IMR-90 (cell line): ENCODE data around the gene AGAP2.
"Not testable (repeated sequence)": the region's sequence is repeated elsewhere in the genome, so short reads cannot be mapped to it uniquely, and the experiment has no call there.

Experiments
- BHLHE40 ChIP-seq: fragments of 150-350 bp; IDR thresholded peaks from 2 replicates; pipeline ENCODE4 v1.6.1; 2016; ENCODE audit warnings: mild to moderate bottlenecking, low read depth, low read length
- CEBPB ChIP-seq: IDR thresholded peaks from 2 replicates; pipeline ENCODE4 v1.6.1; 2012; ENCODE audit warnings: low read depth, low read length, improper control_type of control experiment
- CHD1 ChIP-seq: IDR thresholded peaks from 2 replicates; pipeline ENCODE4 v1.6.1; 2012; ENCODE audit warnings: low read depth, low read length, improper control_type of control experiment
- FOS ChIP-seq: fragments of 150-350 bp; IDR thresholded peaks from 2 replicates; pipeline ENCODE4 v1.6.1; 2016; ENCODE audit warnings: low read depth, low read length
- MAFK ChIP-seq: IDR thresholded peaks from 2 replicates; pipeline ENCODE4 v1.6.1; 2012; ENCODE audit warnings: low read depth, low read length, improper control_type of control experiment
- MAZ ChIP-seq: IDR thresholded peaks from 2 replicates; pipeline ENCODE4 v1.6.1; 2012; ENCODE audit warnings: low read depth, mild to moderate bottlenecking, low read length, improper control_type of control experiment, moderate library complexity, borderline replicate concordance
- MXI1 ChIP-seq: IDR thresholded peaks from 2 replicates; pipeline ENCODE4 v1.6.1; 2012; ENCODE audit warnings: low read depth, mild to moderate bottlenecking, low read length, moderate library complexity, borderline replicate concordance
- POLR2A ChIP-seq: IDR thresholded peaks from 2 replicates; pipeline ENCODE4 v1.6.1; 2012; ENCODE audit warnings: mild to moderate bottlenecking, low read depth, low read length
- RAD21 ChIP-seq: IDR thresholded peaks from 2 replicates; pipeline ENCODE4 v1.6.1; 2012; ENCODE audit warnings: low read length, improper control_type of control experiment
- RCOR1 ChIP-seq: IDR thresholded peaks from 2 replicates; pipeline ENCODE4 v1.6.1; 2012; ENCODE audit warnings: mild to moderate bottlenecking, low read length, improper control_type of control experiment; ENCODE audit not compliant: insufficient replicate concordance
- RFX5 ChIP-seq: IDR thresholded peaks from 2 replicates; pipeline ENCODE4 v1.8.0; 2012; ENCODE audit warnings: low read depth, mild to moderate bottlenecking, low read length, moderate library complexity
- SMC3 ChIP-seq: fragments of 150-350 bp; IDR thresholded peaks from 2 replicates; pipeline ENCODE4 v1.6.1; 2016; ENCODE audit warnings: low read depth, mild to moderate bottlenecking, antibody characterized with exemption, low read length, moderate library complexity
- TF ChIP-seq, protein P1 (sequence below): conservative IDR thresholded peaks from 2 replicates; pipeline ENCODE4 v1.5.1; 2012; ENCODE audit warnings: mild to moderate bottlenecking, low read depth, low read length, improper control_type of control experiment
- TF ChIP-seq, protein P2 (sequence below): fragments of 150-350 bp; IDR thresholded peaks from 2 replicates; pipeline ENCODE4 v1.6.1; 2017; ENCODE audit warnings: mild to moderate bottlenecking, antibody characterized with exemption, low read length, low read depth

DNA sequence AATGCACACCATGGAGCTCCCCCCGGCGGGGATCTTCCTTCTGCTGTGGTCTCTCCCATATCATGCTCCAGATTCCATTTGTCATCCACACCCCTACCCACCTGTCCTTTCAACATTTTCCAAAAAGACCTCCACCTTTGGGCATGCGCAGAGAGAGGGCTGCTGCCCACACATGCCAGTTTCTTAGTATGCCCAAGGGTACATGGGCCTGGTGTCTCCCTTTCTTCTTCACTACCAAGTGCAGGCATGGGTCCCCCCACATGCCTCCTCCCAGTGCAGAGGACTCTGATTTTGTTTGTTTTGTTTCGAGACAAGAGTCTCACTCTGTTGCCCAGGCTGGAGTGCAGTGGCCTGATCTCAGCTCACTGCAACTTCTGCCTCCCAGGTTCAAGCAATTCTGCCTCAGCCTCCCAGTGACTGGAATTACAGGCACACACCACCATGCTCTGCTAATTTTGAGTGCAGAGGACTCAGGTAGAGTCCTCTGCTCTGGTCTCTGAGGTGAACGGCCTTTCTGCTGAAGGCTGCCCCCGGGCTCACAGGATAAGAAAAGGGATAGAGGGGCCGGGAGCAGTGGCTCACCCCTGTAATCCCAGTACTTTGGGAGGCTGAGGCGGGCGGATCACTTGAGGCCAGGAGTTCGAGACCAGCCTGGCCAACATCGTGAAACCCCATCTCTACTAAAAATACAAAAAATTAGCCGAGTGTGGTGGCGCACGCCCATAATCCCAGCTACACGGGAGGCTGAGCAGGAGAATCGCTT, 16.5 kb downstream of the AGAP2 start:
- not testable (repeated sequence) for TF ChIP-seq POLR2A, RAD21, MXI1, BHLHE40, FOS, MAZ, MAFK, SMC3, CHD1, RFX5, CEBPB, RCOR1
- TF ChIP-seq, protein P1, sequence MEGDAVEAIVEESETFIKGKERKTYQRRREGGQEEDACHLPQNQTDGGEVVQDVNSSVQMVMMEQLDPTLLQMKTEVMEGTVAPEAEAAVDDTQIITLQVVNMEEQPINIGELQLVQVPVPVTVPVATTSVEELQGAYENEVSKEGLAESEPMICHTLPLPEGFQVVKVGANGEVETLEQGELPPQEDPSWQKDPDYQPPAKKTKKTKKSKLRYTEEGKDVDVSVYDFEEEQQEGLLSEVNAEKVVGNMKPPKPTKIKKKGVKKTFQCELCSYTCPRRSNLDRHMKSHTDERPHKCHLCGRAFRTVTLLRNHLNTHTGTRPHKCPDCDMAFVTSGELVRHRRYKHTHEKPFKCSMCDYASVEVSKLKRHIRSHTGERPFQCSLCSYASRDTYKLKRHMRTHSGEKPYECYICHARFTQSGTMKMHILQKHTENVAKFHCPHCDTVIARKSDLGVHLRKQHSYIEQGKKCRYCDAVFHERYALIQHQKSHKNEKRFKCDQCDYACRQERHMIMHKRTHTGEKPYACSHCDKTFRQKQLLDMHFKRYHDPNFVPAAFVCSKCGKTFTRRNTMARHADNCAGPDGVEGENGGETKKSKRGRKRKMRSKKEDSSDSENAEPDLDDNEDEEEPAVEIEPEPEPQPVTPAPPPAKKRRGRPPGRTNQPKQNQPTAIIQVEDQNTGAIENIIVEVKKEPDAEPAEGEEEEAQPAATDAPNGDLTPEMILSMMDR = not testable (repeated sequence)
- TF ChIP-seq, protein P2, sequence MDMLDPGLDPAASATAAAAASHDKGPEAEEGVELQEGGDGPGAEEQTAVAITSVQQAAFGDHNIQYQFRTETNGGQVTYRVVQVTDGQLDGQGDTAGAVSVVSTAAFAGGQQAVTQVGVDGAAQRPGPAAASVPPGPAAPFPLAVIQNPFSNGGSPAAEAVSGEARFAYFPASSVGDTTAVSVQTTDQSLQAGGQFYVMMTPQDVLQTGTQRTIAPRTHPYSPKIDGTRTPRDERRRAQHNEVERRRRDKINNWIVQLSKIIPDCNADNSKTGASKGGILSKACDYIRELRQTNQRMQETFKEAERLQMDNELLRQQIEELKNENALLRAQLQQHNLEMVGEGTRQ = not testable (repeated sequence)
